Right cardiac atrium (tissue), 5 donors: ENCODE measurements around the gene SLC10A7. TPM values are rescaled to one million over a fixed set of nuclear protein-coding genes. Genes with fewer than 3 reads are reported as not detected.

Experiments used
- ATAC-seq, 2 donors: fragments of 200-7000 bp; cut with Tn5 transposase; one replicate each; pipeline versions ENCODE4 v1.8.0 to v1.9.1; 2020; ENCODE audit warnings: moderate library complexity in 2 of 2, mild to moderate bottlenecking in 1 of 2
- DNase-seq, 3 donors: peaks; one replicate each; pipeline ENCODE4 v3.0.0-alpha.2; 2020
- H3K27ac ChIP-seq: one replicate; pipeline ENCODE4 v1.5.1; 2013; ENCODE audit warnings: mild to moderate bottlenecking, low read length, control low read depth, moderate library complexity
- H3K27me3 ChIP-seq: one replicate; pipeline ENCODE4 v1.6.1; 2013; ENCODE audit not compliant: control insufficient read depth, insufficient read depth
- H3K4me1 ChIP-seq: one replicate; pipeline ENCODE4 v1.6.1; 2013; ENCODE audit warnings: low read length; ENCODE audit not compliant: control insufficient read depth, insufficient read depth
- H3K4me3 ChIP-seq: one replicate; pipeline ENCODE4 v1.5.1; 2013; ENCODE audit warnings: low read length, control low read depth
- H3K9me3 ChIP-seq: one replicate; pipeline ENCODE4 v1.6.1; 2013; ENCODE audit warnings: low read length; ENCODE audit not compliant: control insufficient read depth
- WGBS: extraction: QIAGEN DNeasy Blood & Tissue Kit; methylation state at CpG from one replicate; pipeline ENCODE4 v1.1.7; 2013; 5-methylcytosine and 5-hydroxymethylcytosine counted together
- intact Hi-C, 4 donors: fragments of 100-400 bp; cut with DNase I; formaldehyde crosslinking; loops; one replicate each; pipeline versions ENCODE4 v1.11.0 to v1.14.0; 2022 to 2023
- polyA plus RNA-seq: library from polyadenylated mRNA; stranded (reverse); fragments of 200-250 nt; gene quantifications from one replicate; pipeline ENCODE4 v1.2.3, GENCODE V29; 2013
- total RNA-seq, 4 donors: library from RNA; stranded (reverse); fragmentation: NEBNext Ultra II Directional; extraction: Animal tissue kit (Norgen Biotek cat#: 25700); gene quantifications; one replicate each; pipeline ENCODE4 v1.2.1, GENCODE V29; 2021
- donor health status: healthy with polysubstance abuse.
- donor health status: DM: no; HTN: yes; CAD: no.
- donor health status: DM: no; HTN: no; CAD: no.
- donor health status: DM: no; HTN: yes; CAD: no; lungs with severe emphysema.
- donor health status: DM: yes; HTN: yes; CAD: no.

Gene SLC10A7
- total and polyA plus RNA-seq, 5 donors, result 1.8 to 10.7 (median 5.3) TPM

- H3K4me3 ChIP-seq, result no peak overlapping the region
- ATAC-seq, result no peak
- H3K27me3 ChIP-seq, result no peaks in the 10 kb centered on the region
- 99% methylated on average over 1 of the region's 1 CpG for WGBS
- intact Hi-C loops, result no loop called here
- no peaks in the 10 kb centered on the region for H3K9me3 ChIP-seq
- peaks cover 2% of the 10 kb centered on the region for H3K4me1 ChIP-seq
- no peak for DNase-seq
- no peak overlapping the region for H3K27ac ChIP-seq
Measured at GRCh38 chr4:146274774-146275173, 247.0 kb downstream of the SLC10A7 start.

- Histone ChIP-seq H3K4me1 (no peaks in the 10 kb centered on the region), H3K4me3 (no peak overlapping the region), H3K27ac (no peak overlapping the region), H3K27me3 (no peaks in the 10 kb centered on the region), H3K9me3 (no peaks in the 10 kb centered on the region)
- DNase-seq (no peak), ATAC-seq (no peak)
- WGBS, result 94% methylated on average over 5 of the region's 5 CpGs
- intact Hi-C loops, result loop anchor here in 1 of 4 donors (2.0 kb wide), 1 partner anchor 51 kb away; no protein-coding TSS in a partner anchor
Measured at GRCh38 chr4:146273204-146273901, 248.4 kb downstream of the SLC10A7 start.

- intact Hi-C loops, result no loop called here
- Histone ChIP-seq H3K4me1 (no peaks in the 10 kb centered on the region), H3K9me3 (no peaks in the 10 kb centered on the region), H3K27me3 (no peaks in the 10 kb centered on the region), H3K27ac (no peak overlapping the region), H3K4me3 (no peak overlapping the region)
- ATAC-seq (no peak), DNase-seq (no peak)
- 100% methylated on average over 3 of the region's 3 CpGs for WGBS
Measured at GRCh38 chr4:146271466-146271865, 250.3 kb downstream of the SLC10A7 start.

- ATAC-seq (no peak), DNase-seq (no peak)
- no peak overlapping the region for H3K27ac ChIP-seq
- H3K9me3 ChIP-seq, result no peaks in the 10 kb centered on the region
- H3K27me3 ChIP-seq, result no peaks in the 10 kb centered on the region
- H3K4me3 ChIP-seq, result no peak overlapping the region
- intact Hi-C loops, result no loop called here
- no peaks in the 10 kb centered on the region for H3K4me1 ChIP-seq
- WGBS, result 53% methylated on average over 2 of the region's 2 CpGs
Measured at GRCh38 chr4:146269228-146269653, 252.5 kb downstream of the SLC10A7 start.

- Histone ChIP-seq H3K27ac (no peak overlapping the region), H3K9me3 (no peaks in the 10 kb centered on the region), H3K27me3 (no peaks in the 10 kb centered on the region), H3K4me1 (no peaks in the 10 kb centered on the region), H3K4me3 (no peak overlapping the region)
- intact Hi-C loops, result no loop called here
- 56% methylated on average over 5 of the region's 5 CpGs for WGBS
- DNase-seq, result peak in 1 of 3 donors; percentile 21
- peak; percentile 69 to 74 for ATAC-seq
Measured at GRCh38 chr4:146267826-146268225, 253.9 kb downstream of the SLC10A7 start.

GRCh38 chr4:146265950-146266490 is 255.7 kb downstream of the SLC10A7 start:
- H3K4me3 ChIP-seq, result no peak overlapping the region
- ATAC-seq, result no peak
- no peaks in the 10 kb centered on the region for H3K4me1 ChIP-seq
- DNase-seq, result no peak
- H3K9me3 ChIP-seq, result no peaks in the 10 kb centered on the region
- WGBS, result 89% methylated on average over 2 of the region's 2 CpGs
- intact Hi-C loops, result no loop called here
- H3K27me3 ChIP-seq, result no peaks in the 10 kb centered on the region
- no peak overlapping the region for H3K27ac ChIP-seq

GRCh38 chr4:146263793-146264192 is 257.9 kb downstream of the SLC10A7 start:
- H3K27me3 ChIP-seq, result no peaks in the 10 kb centered on the region
- no peak for ATAC-seq

GRCh38 chr4:146261041-146261440 is 260.7 kb downstream of the SLC10A7 start:
- 97% methylated on average over 2 of the region's 2 CpGs for WGBS
- Histone ChIP-seq H3K27ac (no peak overlapping the region), H3K9me3 (no peaks in the 10 kb centered on the region), H3K4me3 (no peak overlapping the region), H3K27me3 (no peaks in the 10 kb centered on the region), H3K4me1 (no peaks in the 10 kb centered on the region)
- no peak for DNase-seq
- intact Hi-C loops, result no loop called here
- no peak for ATAC-seq

More at GRCh38 chr4:146263793-146264192, 257.9 kb downstream of the SLC10A7 start:
- no peaks in the 10 kb centered on the region for H3K9me3 ChIP-seq
- intact Hi-C loops, result no loop called here
- H3K4me3 ChIP-seq, result no peak overlapping the region
- no peak overlapping the region for H3K27ac ChIP-seq
- H3K4me1 ChIP-seq, result no peaks in the 10 kb centered on the region
- no peak for DNase-seq

- Histone ChIP-seq H3K4me3 (no peak overlapping the region), H3K4me1 (no peaks in the 10 kb centered on the region), H3K9me3 (no peaks in the 10 kb centered on the region), H3K27me3 (no peaks in the 10 kb centered on the region), H3K27ac (no peak overlapping the region)
- intact Hi-C loops, result no loop called here
- ATAC-seq (no peak), DNase-seq (no peak)
- 93% methylated on average over 4 of the region's 4 CpGs for WGBS
Measured at GRCh38 chr4:146260521-146260920, 261.2 kb downstream of the SLC10A7 start.

- intact Hi-C loops, result no loop called here
- H3K27me3 ChIP-seq, result no peaks in the 10 kb centered on the region
- no peaks in the 10 kb centered on the region for H3K9me3 ChIP-seq
- H3K27ac ChIP-seq, result no peak overlapping the region
- no peaks in the 10 kb centered on the region for H3K4me1 ChIP-seq
- no peak for ATAC-seq
- DNase-seq, result no peak
- no peak overlapping the region for H3K4me3 ChIP-seq
- 98% methylated on average over 1 of the region's 1 CpG for WGBS
Measured at GRCh38 chr4:146257511-146257910, 264.2 kb downstream of the SLC10A7 start.

- H3K27me3 ChIP-seq, result no peaks in the 10 kb centered on the region
- 50% methylated on average over 1 of the region's 1 CpG for WGBS
- no peak for ATAC-seq
Measured at GRCh38 chr4:146256328-146256727, 265.4 kb downstream of the SLC10A7 start.

More at GRCh38 chr4:146256328-146256727, 265.4 kb downstream of the SLC10A7 start:
- H3K27ac ChIP-seq, result no peak overlapping the region
- intact Hi-C loops, result no loop called here
- DNase-seq, result no peak
- no peaks in the 10 kb centered on the region for H3K4me1 ChIP-seq
- no peak overlapping the region for H3K4me3 ChIP-seq
- no peaks in the 10 kb centered on the region for H3K9me3 ChIP-seq
